ENCODE data around the gene MBD4.

MBD4 gene

DNA sequence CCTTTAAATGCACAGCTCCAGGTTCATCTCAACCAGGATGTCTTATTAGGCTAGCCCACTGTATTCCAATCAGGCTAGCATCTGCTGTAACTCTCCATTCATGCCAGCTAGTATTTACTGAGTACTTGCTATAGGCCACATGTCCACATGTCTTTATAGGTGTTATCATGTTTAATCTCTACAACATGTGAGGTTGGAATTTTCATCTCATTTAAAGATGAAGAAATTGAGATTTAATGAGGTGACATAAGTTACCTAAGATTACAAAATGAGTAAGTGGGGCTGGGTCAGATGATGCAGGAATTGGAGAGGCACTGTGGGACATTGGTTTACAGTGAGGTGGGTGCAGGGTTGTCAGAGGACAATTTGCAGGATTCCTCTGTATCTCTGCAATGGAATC lies 3.2 kb upstream of the MBD4 start:
- H3K36me3 ChIP-seq (ENCODE audit: control insufficient read depth, insufficient read depth, low read length) = peaks cover 3% of the 10 kb centered on the region
- H3K4me3 ChIP-seq (ENCODE audit: low read depth, low read length) = no peak overlapping the region
- H3K9ac ChIP-seq (ENCODE audit: low read depth, low read length) = no peak overlapping the region
- no peaks in the 10 kb centered on the region for H3K27me3 ChIP-seq (ENCODE audit: control insufficient read depth, insufficient read depth, low read length)
- H3K9me3 ChIP-seq (ENCODE audit: control insufficient read depth, insufficient read depth, low read length) = no peaks in the 10 kb centered on the region
- no peak overlapping the region for H3K27ac ChIP-seq (ENCODE audit: low read depth, low read length)
- peaks cover 27% of the 10 kb centered on the region for H3K4me1 ChIP-seq (ENCODE audit: control insufficient read depth, insufficient read depth, low read length)

- H3K9me3 ChIP-seq (ENCODE audit: control insufficient read depth, insufficient read depth, low read length) = no peaks in the 10 kb centered on the region
- no peak overlapping the region for H3K27ac ChIP-seq (ENCODE audit: low read depth, low read length)
- H3K9ac ChIP-seq (ENCODE audit: low read depth, low read length) = no peak overlapping the region
- H3K36me3 ChIP-seq (ENCODE audit: control insufficient read depth, insufficient read depth, low read length) = peaks cover 8% of the 10 kb centered on the region
- no peak overlapping the region for H3K4me3 ChIP-seq (ENCODE audit: low read depth, low read length)
- H3K27me3 ChIP-seq (ENCODE audit: control insufficient read depth, insufficient read depth, low read length) = no peaks in the 10 kb centered on the region
- peaks cover 24% of the 10 kb centered on the region for H3K4me1 ChIP-seq (ENCODE audit: control insufficient read depth, insufficient read depth, low read length)
These were observed 2.7 kb upstream of the MBD4 start for GRCh38 chr3:129442486-129442885.

DNA sequence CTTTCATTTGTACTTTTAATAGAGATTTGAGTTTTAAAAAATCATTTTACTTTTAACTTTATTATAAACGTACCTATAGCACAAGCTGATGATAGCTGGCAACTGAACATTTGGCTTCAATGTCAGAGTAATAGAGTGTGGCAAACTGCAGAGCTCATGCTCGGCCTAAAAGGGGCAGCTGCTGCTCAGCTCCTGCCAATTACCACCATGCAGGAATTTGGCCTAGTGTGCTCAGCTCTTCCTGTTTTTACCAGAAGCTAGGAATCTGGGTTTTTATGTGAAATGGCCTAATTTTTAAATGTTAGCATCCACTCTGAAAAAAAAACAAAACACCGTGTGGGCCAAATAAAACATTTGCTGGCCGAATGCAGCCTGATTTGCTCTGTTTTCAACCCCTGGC lies 2.0 kb upstream of the MBD4 start:
- peak overlapping the region; percentile 39 for H3K27ac ChIP-seq (ENCODE audit: low read depth, low read length)
- no peaks in the 10 kb centered on the region for H3K9me3 ChIP-seq (ENCODE audit: control insufficient read depth, insufficient read depth, low read length)
- no peaks in the 10 kb centered on the region for H3K27me3 ChIP-seq (ENCODE audit: control insufficient read depth, insufficient read depth, low read length)
- H3K4me1 ChIP-seq (ENCODE audit: control insufficient read depth, insufficient read depth, low read length) = peaks cover 20% of the 10 kb centered on the region
- no peak overlapping the region for H3K9ac ChIP-seq (ENCODE audit: low read depth, low read length)
- H3K36me3 ChIP-seq (ENCODE audit: control insufficient read depth, insufficient read depth, low read length) = peaks cover 15% of the 10 kb centered on the region
- no peak overlapping the region; the same call in 1 of the 2 replicates for H3K4me3 ChIP-seq (ENCODE audit: low read depth, low read length)

DNA sequence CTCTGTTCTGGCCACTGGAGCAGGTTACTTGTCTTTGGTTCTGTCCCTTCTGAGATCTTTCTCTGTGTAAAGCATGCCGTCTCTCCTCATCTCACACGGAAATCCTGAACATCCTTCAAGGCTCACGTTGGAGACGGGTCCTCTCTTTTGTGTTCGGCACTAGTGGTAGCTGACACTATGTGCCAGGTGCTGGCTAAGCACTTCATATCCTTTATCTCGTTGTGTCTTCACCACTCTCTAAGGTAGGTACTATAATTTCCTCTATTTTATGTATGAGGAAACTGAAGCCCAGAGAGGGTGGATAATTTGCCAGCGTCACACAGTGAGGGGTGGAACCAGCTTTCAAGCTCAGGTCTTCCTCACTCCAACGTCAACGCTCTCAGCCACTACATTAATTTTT lies 1.5 kb upstream of the MBD4 start:
- H3K27me3 ChIP-seq (ENCODE audit: control insufficient read depth, insufficient read depth, low read length) = no peaks in the 10 kb centered on the region
- peaks cover 21% of the 10 kb centered on the region for H3K36me3 ChIP-seq (ENCODE audit: control insufficient read depth, insufficient read depth, low read length)
- no peak overlapping the region for H3K9ac ChIP-seq (ENCODE audit: low read depth, low read length)
- H3K9me3 ChIP-seq (ENCODE audit: control insufficient read depth, insufficient read depth, low read length) = no peaks in the 10 kb centered on the region
- H3K4me1 ChIP-seq (ENCODE audit: control insufficient read depth, insufficient read depth, low read length) = peaks cover 20% of the 10 kb centered on the region
- peak overlapping the region; percentile 100 for H3K4me3 ChIP-seq (ENCODE audit: low read depth, low read length)
- no peak overlapping the region for H3K27ac ChIP-seq (ENCODE audit: low read depth, low read length)

DNA sequence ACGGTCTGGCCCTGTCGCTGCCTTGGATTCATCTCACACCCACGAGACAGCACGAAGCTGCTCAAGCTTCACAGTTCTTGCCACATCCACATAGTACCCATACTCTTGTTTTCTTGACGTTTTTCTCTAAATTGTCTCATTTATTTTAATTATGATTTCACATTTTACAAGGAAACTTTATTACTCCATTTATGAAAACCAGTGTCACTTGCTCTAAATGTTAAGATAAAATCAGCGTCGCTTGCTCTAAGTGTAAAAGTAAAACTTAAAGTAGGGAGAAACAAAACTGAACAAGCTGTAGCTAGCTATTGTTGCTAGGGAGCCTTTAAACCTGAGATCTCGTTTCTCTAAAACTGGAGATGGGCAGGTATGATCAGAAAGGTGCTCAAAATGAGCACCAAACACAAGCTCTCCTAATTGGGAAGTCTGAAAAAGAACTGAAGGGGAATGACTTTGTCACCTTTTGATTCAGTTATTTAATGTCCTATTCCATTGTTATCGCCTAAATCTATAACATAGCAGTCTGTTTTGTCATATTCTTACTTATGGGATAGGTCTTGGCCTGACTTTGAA lies 956 bp upstream of the MBD4 start:
- Histone ChIP-seq H3K27me3 (ENCODE audit: control insufficient read depth, insufficient read depth, low read length) (no peaks in the 10 kb centered on the region), H3K9ac (ENCODE audit: low read depth, low read length) (peak overlapping the region; percentile 57; the same call in 1 of the 2 replicates), H3K36me3 (ENCODE audit: control insufficient read depth, insufficient read depth, low read length) (peaks cover 26% of the 10 kb centered on the region), H3K9me3 (ENCODE audit: control insufficient read depth, insufficient read depth, low read length) (no peaks in the 10 kb centered on the region), H3K4me1 (ENCODE audit: control insufficient read depth, insufficient read depth, low read length) (peaks cover 20% of the 10 kb centered on the region), H3K27ac (ENCODE audit: low read depth, low read length) (peak overlapping the region; percentile 92), H3K4me3 (ENCODE audit: low read depth, low read length) (peak overlapping the region; percentile 100)

GRCh38 chr3:129439226-129439816 lies 427 bp downstream of the MBD4 start:
- H3K27me3 ChIP-seq (ENCODE audit: control insufficient read depth, insufficient read depth, low read length) = no peaks in the 10 kb centered on the region
- peaks cover 40% of the 10 kb centered on the region for H3K36me3 ChIP-seq (ENCODE audit: control insufficient read depth, insufficient read depth, low read length)
- peak overlapping the region; percentile 67 for H3K9ac ChIP-seq (ENCODE audit: low read depth, low read length)
- peak overlapping the region; percentile 94 for H3K27ac ChIP-seq (ENCODE audit: low read depth, low read length)
- H3K4me3 ChIP-seq (ENCODE audit: low read depth, low read length) = peak overlapping the region; percentile 100
- peaks cover 20% of the 10 kb centered on the region for H3K4me1 ChIP-seq (ENCODE audit: control insufficient read depth, insufficient read depth, low read length)
- H3K9me3 ChIP-seq (ENCODE audit: control insufficient read depth, insufficient read depth, low read length) = no peaks in the 10 kb centered on the region

- Histone ChIP-seq H3K9me3 (ENCODE audit: control insufficient read depth, insufficient read depth, low read length) (no peaks in the 10 kb centered on the region), H3K27ac (ENCODE audit: low read depth, low read length) (no peak overlapping the region), H3K27me3 (ENCODE audit: control insufficient read depth, insufficient read depth, low read length) (no peaks in the 10 kb centered on the region), H3K9ac (ENCODE audit: low read depth, low read length) (no peak overlapping the region), H3K4me1 (ENCODE audit: control insufficient read depth, insufficient read depth, low read length) (peaks cover 5% of the 10 kb centered on the region; the same call in 1 of the 2 replicates), H3K4me3 (ENCODE audit: low read depth, low read length) (no peak overlapping the region), H3K36me3 (ENCODE audit: control insufficient read depth, insufficient read depth, low read length) (peaks cover 77% of the 10 kb centered on the region)
These were observed 4.4 kb downstream of the MBD4 start for GRCh38 chr3:129435367-129435766.

DNA sequence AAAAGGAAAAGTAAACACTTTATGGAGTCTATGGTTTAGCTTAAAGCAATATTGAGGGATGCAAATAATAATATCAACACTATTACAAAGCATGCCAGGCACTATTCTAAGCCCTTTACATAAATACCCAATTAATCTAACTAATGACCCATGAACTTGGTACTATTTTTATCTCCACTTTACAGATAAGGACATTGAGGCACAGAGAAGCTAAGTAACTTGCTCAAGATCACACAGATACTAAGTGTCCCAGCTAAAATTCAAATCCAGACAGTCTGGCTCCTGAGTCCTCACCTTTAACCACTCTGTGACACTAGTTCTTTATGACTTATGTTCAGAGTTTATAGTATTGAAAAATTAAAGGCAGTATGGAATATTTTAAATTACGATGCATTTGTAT lies 5.6 kb downstream of the MBD4 start:
- Histone ChIP-seq H3K27me3 (ENCODE audit: control insufficient read depth, insufficient read depth, low read length) (no peaks in the 10 kb centered on the region), H3K9me3 (ENCODE audit: control insufficient read depth, insufficient read depth, low read length) (no peaks in the 10 kb centered on the region), H3K9ac (ENCODE audit: low read depth, low read length) (no peak overlapping the region), H3K4me3 (ENCODE audit: low read depth, low read length) (no peak overlapping the region), H3K4me1 (ENCODE audit: control insufficient read depth, insufficient read depth, low read length) (peaks cover 14% of the 10 kb centered on the region), H3K36me3 (ENCODE audit: control insufficient read depth, insufficient read depth, low read length) (peaks cover 77% of the 10 kb centered on the region), H3K27ac (ENCODE audit: low read depth, low read length) (no peak overlapping the region)

DNA sequence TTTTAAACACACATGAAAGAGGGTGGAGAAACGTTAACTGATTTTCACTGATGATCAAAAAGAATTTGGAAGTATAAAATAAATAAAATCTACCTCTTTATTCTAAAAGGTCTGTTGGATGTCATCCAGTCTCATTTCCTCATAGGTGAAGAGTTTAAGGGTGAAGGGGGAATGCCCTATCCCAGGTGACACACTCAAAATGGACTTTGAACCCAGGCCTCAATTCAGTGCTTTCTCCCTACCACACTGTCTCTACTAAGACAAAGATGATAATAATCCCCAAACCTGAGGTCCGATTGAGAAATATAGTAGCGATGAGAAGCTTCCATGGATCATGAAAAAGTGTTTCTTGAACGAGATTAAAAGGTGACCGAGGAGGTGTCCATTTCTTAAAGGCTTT lies 6.2 kb downstream of the MBD4 start:
- H3K9ac ChIP-seq (ENCODE audit: low read depth, low read length) = no peak overlapping the region
- peaks cover 77% of the 10 kb centered on the region for H3K36me3 ChIP-seq (ENCODE audit: control insufficient read depth, insufficient read depth, low read length)

GRCh38 chr3:129432671-129433070 lies 7.1 kb downstream of the MBD4 start:
- H3K36me3 ChIP-seq (ENCODE audit: control insufficient read depth, insufficient read depth, low read length) = peaks cover 71% of the 10 kb centered on the region

More for the DNA sequence above, 6.2 kb downstream of the MBD4 start:
- Histone ChIP-seq H3K4me3 (ENCODE audit: low read depth, low read length) (no peak overlapping the region), H3K27me3 (ENCODE audit: control insufficient read depth, insufficient read depth, low read length) (no peaks in the 10 kb centered on the region), H3K9me3 (ENCODE audit: control insufficient read depth, insufficient read depth, low read length) (no peaks in the 10 kb centered on the region), H3K4me1 (ENCODE audit: control insufficient read depth, insufficient read depth, low read length) (peaks cover 18% of the 10 kb centered on the region), H3K27ac (ENCODE audit: low read depth, low read length) (no peak overlapping the region)

GRCh38 chr3:129432036-129432435 lies 7.7 kb downstream of the MBD4 start:
- H3K4me1 ChIP-seq (ENCODE audit: control insufficient read depth, insufficient read depth, low read length) = peaks cover 15% of the 10 kb centered on the region
- no peak overlapping the region for H3K27ac ChIP-seq (ENCODE audit: low read depth, low read length)
- H3K4me3 ChIP-seq (ENCODE audit: low read depth, low read length) = no peak overlapping the region
- H3K27me3 ChIP-seq (ENCODE audit: control insufficient read depth, insufficient read depth, low read length) = peaks cover 12% of the 10 kb centered on the region
- peaks cover 65% of the 10 kb centered on the region for H3K36me3 ChIP-seq (ENCODE audit: control insufficient read depth, insufficient read depth, low read length)
- H3K9me3 ChIP-seq (ENCODE audit: control insufficient read depth, insufficient read depth, low read length) = no peaks in the 10 kb centered on the region
- H3K9ac ChIP-seq (ENCODE audit: low read depth, low read length) = no peak overlapping the region

More at GRCh38 chr3:129432671-129433070, 7.1 kb downstream of the MBD4 start:
- Histone ChIP-seq H3K27me3 (ENCODE audit: control insufficient read depth, insufficient read depth, low read length) (peaks cover 6% of the 10 kb centered on the region), H3K27ac (ENCODE audit: low read depth, low read length) (no peak overlapping the region), H3K9me3 (ENCODE audit: control insufficient read depth, insufficient read depth, low read length) (no peaks in the 10 kb centered on the region), H3K9ac (ENCODE audit: low read depth, low read length) (no peak overlapping the region), H3K4me1 (ENCODE audit: control insufficient read depth, insufficient read depth, low read length) (peaks cover 15% of the 10 kb centered on the region), H3K4me3 (ENCODE audit: low read depth, low read length) (no peak overlapping the region)
